GM08714 (cell line): ENCODE measurements around the gene KRTDAP.

Experiments
- H3K4me3 ChIP-seq: fragments of 200-500 bp; sonication (Bioruptor generic); 2 replicates; pipeline ENCODE4 v1.5.1; 2014; ENCODE audit warnings: mild to moderate bottlenecking, low read length, inconsistent platforms
- ZNF274 ChIP-seq: IDR thresholded peaks from 2 replicates; pipeline ENCODE4 v1.6.1; 2012; ENCODE audit warnings: mild to moderate bottlenecking, low read depth, low read length

KRTDAP gene

DNA sequence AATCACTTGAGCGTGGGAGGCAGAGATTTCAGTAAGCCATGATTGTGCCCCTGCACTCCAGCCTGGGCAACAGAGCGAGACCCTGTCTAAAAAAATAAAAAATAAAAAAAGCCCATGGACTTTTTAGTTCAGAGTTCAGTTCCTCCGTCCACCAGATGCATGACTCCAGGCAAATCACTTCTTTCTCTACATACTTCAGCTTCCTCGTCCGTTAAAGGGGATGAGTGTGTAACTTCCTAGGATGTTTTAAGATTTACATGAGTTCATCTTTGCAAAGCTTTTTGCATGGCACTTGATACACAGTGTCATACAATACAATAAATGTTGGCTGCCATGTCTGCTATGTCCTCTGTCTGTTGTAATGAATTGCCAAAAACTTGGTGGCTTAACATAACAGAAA lies 52.2 kb downstream of the KRTDAP start:
- TF ChIP-seq ZNF274: no peak
- no peak overlapping the region for H3K4me3 ChIP-seq

DNA sequence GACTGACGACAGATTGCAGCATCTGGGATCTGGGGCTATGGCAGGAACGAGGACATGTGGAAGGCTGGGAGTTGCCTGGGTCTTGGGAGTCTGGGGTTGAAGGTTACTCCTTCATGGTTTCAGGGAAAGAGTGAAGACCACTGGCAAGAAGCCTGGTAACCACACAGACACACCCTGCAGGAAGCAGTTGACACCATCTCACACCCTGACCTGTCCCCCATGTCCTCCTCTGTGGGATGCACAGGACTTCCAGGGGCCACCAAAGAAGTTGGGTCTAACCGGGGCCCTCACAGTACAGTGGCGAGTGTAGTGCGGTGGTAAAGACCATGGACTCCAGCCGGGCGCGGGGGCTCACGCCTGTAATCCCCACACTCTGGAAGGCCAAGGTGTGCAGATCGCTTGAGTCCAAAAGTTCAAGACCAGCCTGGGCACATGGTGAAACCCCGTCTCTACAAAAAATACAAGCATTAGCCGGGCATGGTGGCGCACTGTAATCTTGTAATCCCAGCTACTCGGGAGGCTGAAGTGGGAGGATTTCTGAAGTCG lies 52.8 kb downstream of the KRTDAP start:
- H3K4me3 ChIP-seq: no peak overlapping the region
- TF ChIP-seq ZNF274: no peak
